Fibroblast of the aortic adventitia (primary cell): ENCODE results near the gene RBM15B. TPM values are rescaled to one million over a fixed set of nuclear protein-coding genes. Genes with fewer than 3 reads are reported as not detected.

Source experiments
- DNase-seq: peaks from one replicate; pipeline ENCODE4 v3.0.0-alpha.2; 2010; ENCODE audit warnings: low read depth
- H3K4me3 ChIP-seq: 2 replicates; pipeline ENCODE4 v1.5.1; 2011; ENCODE audit warnings: low read depth, mild to moderate bottlenecking, control low read depth, low read length, moderate library complexity
- CTCF ChIP-seq: IDR thresholded peaks from 2 replicates; pipeline ENCODE4 v1.5.1; 2011; ENCODE audit warnings: mild to moderate bottlenecking, low read length, control low read depth, inconsistent platforms; ENCODE audit not compliant: insufficient read depth
- total RNA-seq: library from RNA; depleted of rRNA; stranded (reverse); fragments of >200 nt; gene quantifications from 2 replicates; pipeline ENCODE4 v1.2.3, GENCODE V29; 2012; ENCODE audit warnings: low replicate concordance

Gene RBM15B
- total RNA-seq, 1 donor: 28.6 TPM

GRCh38 chr3:51354731-51355615, 36.1 kb upstream of the RBM15B start:
- DNase-seq: no peak
- no peak for TF ChIP-seq CTCF
- H3K4me3 ChIP-seq: no peak overlapping the region

- no peak for TF ChIP-seq CTCF
- H3K4me3 ChIP-seq: no peak overlapping the region
- no peak for DNase-seq
These were observed 35.0 kb upstream of the RBM15B start for GRCh38 chr3:51355891-51356578.

GRCh38 chr3:51357856-51358255, 33.2 kb upstream of the RBM15B start:
- no peak for DNase-seq
- no peak overlapping the region for H3K4me3 ChIP-seq
- no peak for TF ChIP-seq CTCF

- no peak for TF ChIP-seq CTCF
- no peak for DNase-seq
- no peak overlapping the region for H3K4me3 ChIP-seq
These were observed 32.1 kb upstream of the RBM15B start for GRCh38 chr3:51358981-51359380.

GRCh38 chr3:51360806-51361205, 30.3 kb upstream of the RBM15B start:
- TF ChIP-seq CTCF: no peak
- no peak for DNase-seq
- H3K4me3 ChIP-seq: no peak overlapping the region

- no peak overlapping the region for H3K4me3 ChIP-seq
- no peak for DNase-seq
- no peak for TF ChIP-seq CTCF
These were observed 29.3 kb upstream of the RBM15B start for GRCh38 chr3:51361746-51362145.
